ENCODE results near the gene CCBE1. TPM values are rescaled to one million over a fixed set of nuclear protein-coding genes. Genes with fewer than 3 reads are reported as not detected.

The CCBE1 gene
- total RNA-seq, 1 donor: 35.3 TPM

DNA sequence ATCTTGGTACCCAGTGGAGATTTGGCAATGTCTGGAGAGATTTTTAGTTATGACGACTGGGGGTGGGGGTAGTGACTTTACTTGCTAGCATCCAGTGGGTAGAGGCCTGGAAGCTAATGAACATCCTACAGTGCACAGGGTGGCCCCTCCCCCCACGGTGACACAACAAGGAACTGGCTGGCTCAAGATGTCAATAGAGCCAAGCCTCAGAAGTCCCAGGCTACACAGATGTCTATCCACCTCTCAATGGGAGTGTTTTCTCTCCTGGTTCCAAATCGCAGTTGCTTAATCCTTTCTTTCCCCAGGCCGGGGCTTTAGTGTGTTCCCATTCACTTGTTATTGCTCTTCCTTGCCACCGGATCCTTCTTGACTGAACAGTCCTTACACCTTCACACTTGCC lies 9.3 kb upstream of the CCBE1 start:
- TF ChIP-seq, protein P1, sequence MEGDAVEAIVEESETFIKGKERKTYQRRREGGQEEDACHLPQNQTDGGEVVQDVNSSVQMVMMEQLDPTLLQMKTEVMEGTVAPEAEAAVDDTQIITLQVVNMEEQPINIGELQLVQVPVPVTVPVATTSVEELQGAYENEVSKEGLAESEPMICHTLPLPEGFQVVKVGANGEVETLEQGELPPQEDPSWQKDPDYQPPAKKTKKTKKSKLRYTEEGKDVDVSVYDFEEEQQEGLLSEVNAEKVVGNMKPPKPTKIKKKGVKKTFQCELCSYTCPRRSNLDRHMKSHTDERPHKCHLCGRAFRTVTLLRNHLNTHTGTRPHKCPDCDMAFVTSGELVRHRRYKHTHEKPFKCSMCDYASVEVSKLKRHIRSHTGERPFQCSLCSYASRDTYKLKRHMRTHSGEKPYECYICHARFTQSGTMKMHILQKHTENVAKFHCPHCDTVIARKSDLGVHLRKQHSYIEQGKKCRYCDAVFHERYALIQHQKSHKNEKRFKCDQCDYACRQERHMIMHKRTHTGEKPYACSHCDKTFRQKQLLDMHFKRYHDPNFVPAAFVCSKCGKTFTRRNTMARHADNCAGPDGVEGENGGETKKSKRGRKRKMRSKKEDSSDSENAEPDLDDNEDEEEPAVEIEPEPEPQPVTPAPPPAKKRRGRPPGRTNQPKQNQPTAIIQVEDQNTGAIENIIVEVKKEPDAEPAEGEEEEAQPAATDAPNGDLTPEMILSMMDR (IDR thresholded peaks at IDR 0.05; ENCODE audit: insufficient read depth, low read length): no peak
- DNase-seq (ENCODE audit: low read depth): no peak
- H3K4me3 ChIP-seq (ENCODE audit: low read depth, low read length): no peak overlapping the region

DNA sequence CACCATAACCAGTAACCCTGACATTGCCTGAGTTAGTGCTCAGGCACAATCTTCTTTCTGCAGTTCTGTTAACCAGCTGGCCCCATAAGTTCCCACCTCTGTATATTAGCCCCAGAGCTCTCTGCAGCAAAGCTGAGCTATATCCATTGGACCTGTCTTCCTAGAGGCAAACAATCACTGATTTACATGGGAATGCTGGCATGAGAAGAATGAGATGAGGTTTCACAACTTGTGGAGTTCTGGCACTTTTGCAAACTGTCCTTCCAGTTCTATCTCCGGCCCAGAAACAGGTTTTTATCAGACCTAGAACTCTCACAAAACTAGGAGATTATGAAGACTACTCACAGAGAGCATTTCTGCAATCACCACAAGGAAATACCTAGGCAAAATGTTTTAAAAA lies 7.9 kb upstream of the CCBE1 start:
- TF ChIP-seq, protein P1 (IDR thresholded peaks at IDR 0.05; ENCODE audit: insufficient read depth, low read length): no peak
- peak; percentile 80 for DNase-seq (ENCODE audit: low read depth)

DNA sequence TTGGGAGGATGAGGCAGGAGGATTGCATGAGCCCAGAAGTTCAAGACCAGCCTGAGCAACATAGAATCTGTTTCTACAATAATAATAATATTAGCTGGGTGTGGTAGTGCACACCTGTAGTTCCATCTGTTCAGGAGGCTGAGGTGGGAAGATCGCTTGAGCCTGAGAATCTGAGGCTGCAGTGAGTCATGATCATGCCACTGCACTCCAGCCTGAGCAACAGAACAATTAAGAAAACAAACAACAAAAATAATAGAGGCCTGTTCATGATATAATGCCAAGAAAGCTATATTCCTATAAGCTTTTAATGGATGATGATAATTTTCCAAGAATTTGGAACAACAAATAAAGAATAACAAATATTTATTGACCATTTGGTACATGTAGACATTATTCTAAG lies 6.9 kb upstream of the CCBE1 start:
- TF ChIP-seq, protein P1 (IDR thresholded peaks at IDR 0.05; ENCODE audit: insufficient read depth, low read length): no peak
- no peak for DNase-seq (ENCODE audit: low read depth)

More for the DNA sequence above, 7.9 kb upstream of the CCBE1 start:
- H3K4me3 ChIP-seq (ENCODE audit: low read depth, low read length): no peak overlapping the region

DNA sequence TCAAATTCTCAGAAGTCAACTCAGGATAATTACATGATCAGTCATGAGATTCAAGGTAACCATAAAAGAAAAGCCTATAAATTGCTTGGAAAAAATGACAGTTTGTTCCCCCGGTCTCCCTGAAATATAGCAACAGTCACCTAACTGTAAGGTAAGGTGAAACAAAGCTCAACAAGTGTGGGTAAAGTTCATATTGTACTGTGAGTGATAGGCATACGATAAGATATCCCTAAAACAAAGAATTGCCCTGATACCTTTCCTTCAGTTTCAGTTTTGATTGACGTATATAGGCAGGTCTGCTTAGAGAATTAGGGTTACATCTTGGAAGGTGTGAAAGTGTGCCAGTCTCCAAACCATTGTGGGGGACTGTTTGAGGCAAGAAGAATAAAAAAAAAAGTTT lies 4.0 kb upstream of the CCBE1 start:
- TF ChIP-seq, protein P1 (IDR thresholded peaks at IDR 0.05; ENCODE audit: insufficient read depth, low read length): no peak
- H3K4me3 ChIP-seq (ENCODE audit: low read depth, low read length): no peak overlapping the region
- no peak for DNase-seq (ENCODE audit: low read depth)

More for the DNA sequence above, 6.9 kb upstream of the CCBE1 start:
- no peak overlapping the region for H3K4me3 ChIP-seq (ENCODE audit: low read depth, low read length)

DNA sequence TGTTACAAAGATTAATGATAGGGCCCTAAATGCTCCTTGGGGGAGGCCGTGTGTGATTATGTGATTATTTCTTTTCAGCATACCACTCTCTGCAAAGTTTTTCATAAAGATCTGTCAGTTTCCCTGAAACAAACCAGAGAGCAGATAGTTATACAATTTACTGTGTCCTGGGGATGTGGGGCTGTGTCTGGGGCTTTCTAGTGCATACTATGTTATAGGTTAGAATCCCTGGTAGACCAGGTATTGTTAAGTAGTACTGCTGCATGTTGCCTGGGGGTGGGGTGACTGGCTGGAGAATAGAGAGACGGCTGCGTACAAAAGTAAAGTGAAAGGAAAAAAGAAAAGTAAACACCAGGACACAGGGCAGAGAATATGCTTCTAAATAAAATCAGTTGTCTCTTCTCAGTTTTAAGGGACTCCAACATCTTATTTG lies 3.3 kb upstream of the CCBE1 start:
- DNase-seq (ENCODE audit: low read depth): no peak
- TF ChIP-seq, protein P1 (IDR thresholded peaks at IDR 0.05; ENCODE audit: insufficient read depth, low read length): no peak
- H3K4me3 ChIP-seq (ENCODE audit: low read depth, low read length): no peak overlapping the region

DNA sequence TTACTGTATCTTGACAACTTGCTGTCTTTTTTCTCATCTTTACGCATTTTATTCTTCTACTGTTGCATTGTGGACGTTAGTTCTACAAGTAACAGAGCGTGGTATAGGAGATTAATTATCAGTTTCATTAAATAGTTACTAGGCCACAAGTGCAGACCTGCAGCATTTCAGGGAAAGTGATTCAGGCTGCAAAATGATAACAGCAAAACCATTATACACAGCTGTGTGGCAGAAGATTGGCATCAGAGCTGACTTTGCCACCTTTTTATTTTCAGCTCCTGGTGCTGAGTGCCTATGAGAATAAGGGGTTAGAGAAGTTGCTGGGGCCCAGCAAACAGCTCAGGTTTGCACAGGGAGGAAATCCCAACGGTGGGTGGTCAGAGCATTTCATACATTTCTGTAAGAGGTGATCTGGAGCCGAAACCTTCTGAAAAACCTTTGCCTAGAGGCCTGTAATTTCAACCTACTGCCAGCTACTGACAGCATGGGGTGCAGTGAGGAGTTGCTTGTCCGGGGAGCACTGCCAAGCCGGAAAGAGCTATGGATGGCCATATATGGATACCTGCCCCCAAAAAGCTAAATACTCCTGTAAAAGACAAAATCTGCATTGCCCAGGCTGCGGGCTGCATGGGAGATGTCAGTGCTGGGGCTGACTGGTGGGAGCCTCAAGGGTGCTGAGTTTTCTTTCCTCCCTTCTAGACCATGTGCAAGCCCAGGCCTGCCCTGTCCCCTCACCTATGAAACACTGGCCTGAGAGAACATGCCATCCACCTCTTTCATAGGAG lies 2.7 kb upstream of the CCBE1 start:
- TF ChIP-seq, protein P1 (IDR thresholded peaks at IDR 0.05; ENCODE audit: insufficient read depth, low read length): no peak
- no peak for DNase-seq (ENCODE audit: low read depth)
- no peak overlapping the region for H3K4me3 ChIP-seq (ENCODE audit: low read depth, low read length)

Data from fibroblast of the aortic adventitia (primary cell).